Osteoblast (primary cell): ENCODE data around the gene ZNF778. TPM values are rescaled to one million over a fixed set of nuclear protein-coding genes. Genes with fewer than 3 reads are reported as not detected.

ENCODE experiments used
- DNase-seq: peaks from one replicate; pipeline ENCODE4 v3.0.0; 2011; ENCODE audit warnings: low spot score, mixed read lengths; ENCODE audit not compliant: insufficient read length; ENCODE audit errors: missing footprints
- H2AFZ ChIP-seq: 2 replicates; pipeline ENCODE4 v1.6.0; 2011; ENCODE audit warnings: mild to moderate bottlenecking, low read length
- H3K27ac ChIP-seq: 2 replicates; pipeline ENCODE4 v1.5.1; 2011; ENCODE audit warnings: mild to moderate bottlenecking, low read depth, low read length, moderate library complexity
- H3K27me3 ChIP-seq: 2 replicates; pipeline ENCODE4 v1.6.0; 2012; ENCODE audit warnings: mild to moderate bottlenecking, control low read depth, inconsistent platforms, low read length, moderate library complexity; ENCODE audit not compliant: insufficient read depth
- H3K36me3 ChIP-seq: 2 replicates; pipeline ENCODE4 v1.5.1; 2011; ENCODE audit warnings: mild to moderate bottlenecking, low read length, control low read depth, moderate library complexity; ENCODE audit not compliant: insufficient read depth
- H3K4me1 ChIP-seq: 2 replicates; pipeline ENCODE4 v1.5.1; 2011; ENCODE audit warnings: mild to moderate bottlenecking, low read length, control low read depth, moderate library complexity; ENCODE audit not compliant: insufficient read depth
- H3K4me2 ChIP-seq: 2 replicates; pipeline ENCODE4 v1.6.0; 2011; ENCODE audit warnings: mild to moderate bottlenecking, low read length; ENCODE audit not compliant: insufficient read depth
- H3K4me3 ChIP-seq: fragments of 200-600 bp; sonication (generic); 3 replicates; pipeline ENCODE4 v1.5.1; 2012; ENCODE audit warnings: mild to moderate bottlenecking, low read length, inconsistent platforms; ENCODE audit not compliant: insufficient read depth
- H3K79me2 ChIP-seq: 2 replicates; pipeline ENCODE4 v1.6.0; 2012; ENCODE audit warnings: mild to moderate bottlenecking, low read length, control low read depth, inconsistent platforms; ENCODE audit not compliant: insufficient read depth
- H3K9me3 ChIP-seq: 2 replicates; pipeline ENCODE4 v1.5.1; 2011; ENCODE audit warnings: low read depth, low read length, control low read depth
- H4K20me1 ChIP-seq: 2 replicates; pipeline ENCODE4 v1.6.0; 2012; ENCODE audit warnings: mild to moderate bottlenecking, low read length, control low read depth; ENCODE audit not compliant: insufficient read depth
- CTCF ChIP-seq: IDR thresholded peaks from 2 replicates; pipeline ENCODE4 v1.5.1; 2011; ENCODE audit warnings: mild to moderate bottlenecking, low read depth, low read length, moderate library complexity; ENCODE audit errors: extremely low read depth
- total RNA-seq: library from RNA; depleted of rRNA; stranded (reverse); fragments of >200 nt; gene quantifications from 2 replicates; pipeline ENCODE4 v1.2.3, GENCODE V29; 2012

ZNF778 gene
- total RNA-seq, 1 donor = 8.7 TPM

GRCh38 chr16:89177501-89177900, 40.0 kb upstream of the ZNF778 start:
- Histone ChIP-seq H3K79me2 (no peaks in the 10 kb centered on the region), H3K36me3 (no peaks in the 10 kb centered on the region), H3K4me2 (no peak overlapping the region), H3K9me3 (no peaks in the 10 kb centered on the region), H3K27me3 (no peaks in the 10 kb centered on the region), H4K20me1 (no peaks in the 10 kb centered on the region), H3K4me3 (no peak overlapping the region), H3K27ac (no peak overlapping the region), H2AFZ (no peak overlapping the region), H3K4me1 (peaks cover 11% of the 10 kb centered on the region)
- no peak for DNase-seq
- no peak for TF ChIP-seq CTCF

GRCh38 chr16:89178453-89179147, 38.9 kb upstream of the ZNF778 start:
- Histone ChIP-seq H3K4me3 (no peak overlapping the region), H3K27me3 (no peaks in the 10 kb centered on the region), H4K20me1 (no peaks in the 10 kb centered on the region), H3K9me3 (no peaks in the 10 kb centered on the region), H3K27ac (no peak overlapping the region), H3K4me2 (no peak overlapping the region), H3K79me2 (no peaks in the 10 kb centered on the region), H3K36me3 (no peaks in the 10 kb centered on the region), H2AFZ (no peak overlapping the region), H3K4me1 (peaks cover 11% of the 10 kb centered on the region)
- TF ChIP-seq CTCF = no peak
- no peak for DNase-seq

GRCh38 chr16:89179148-89179484, 38.4 kb upstream of the ZNF778 start:
- H3K36me3 ChIP-seq = no peaks in the 10 kb centered on the region
- no peaks in the 10 kb centered on the region for H3K79me2 ChIP-seq
- no peak overlapping the region for H3K4me3 ChIP-seq
- H3K9me3 ChIP-seq = no peaks in the 10 kb centered on the region
- no peak overlapping the region for H2AFZ ChIP-seq
- peaks cover 11% of the 10 kb centered on the region for H3K4me1 ChIP-seq
- no peaks in the 10 kb centered on the region for H4K20me1 ChIP-seq
- no peak for TF ChIP-seq CTCF
- H3K27me3 ChIP-seq = no peaks in the 10 kb centered on the region
- no peak overlapping the region for H3K27ac ChIP-seq
- H3K4me2 ChIP-seq = no peak overlapping the region
- no peak for DNase-seq

GRCh38 chr16:89179656-89180315, 37.7 kb upstream of the ZNF778 start:
- H3K36me3 ChIP-seq = no peaks in the 10 kb centered on the region
- no peaks in the 10 kb centered on the region for H3K79me2 ChIP-seq
- no peak overlapping the region for H3K4me2 ChIP-seq
- H3K4me3 ChIP-seq = no peak overlapping the region
- H3K9me3 ChIP-seq = no peaks in the 10 kb centered on the region
- no peaks in the 10 kb centered on the region for H4K20me1 ChIP-seq
- H2AFZ ChIP-seq = no peak overlapping the region
- H3K4me1 ChIP-seq = peaks cover 9% of the 10 kb centered on the region
- H3K27me3 ChIP-seq = no peaks in the 10 kb centered on the region
- no peak for DNase-seq
- no peak for TF ChIP-seq CTCF
- H3K27ac ChIP-seq = no peak overlapping the region
